H1 (cell line): Measurements from ENCODE around the gene REPS2. TPM values are rescaled to one million over a fixed set of nuclear protein-coding genes. Genes with fewer than 3 reads are reported as not detected.

Experiments used
- CTCF ChIA-PET: fragments of 300-600 bp; sonication (Branson Sonifier 250); formaldehyde crosslinking; loops from one replicate; lab custom pipeline; 2021; ENCODE audit not compliant: partially characterized antibody; lab: Charles Lee
- POLR2A ChIA-PET: fragments of 300-600 bp; sonication (Branson Sonifier 250); formaldehyde crosslinking; loops from one replicate; lab custom pipeline; 2021; ENCODE audit warnings: inconsistent platforms; ENCODE audit not compliant: partially characterized antibody; lab: Charles Lee
- DNase-seq, 2 experiments: peaks; one replicate each; pipeline versions ENCODE4 v3.0.0 to v3.0.0-alpha.2; 2010 to 2022; ENCODE audit warnings: low spot score in 2 of 2, low read depth in 1 of 2, mixed read lengths in 1 of 2
- FAIRE-seq: peaks from 2 replicates; lab custom pipeline; 2011; peaks lifted over from hg19 to GRCh38; lab: Jason Lieb, UNC
- H2AFZ ChIP-seq: 2 replicates; pipeline ENCODE4 v1.8.1; 2012; ENCODE audit warnings: low read length, inconsistent platforms
- H2AK5ac ChIP-seq: 2 replicates; pipeline ENCODE4 v1.6.1; 2013; ENCODE audit warnings: low read depth, low read length
- H2BK120ac ChIP-seq: replicated peaks from 2 replicates; pipeline ENCODE3; 2013; ENCODE audit warnings: low read depth, low read length, inconsistent platforms
- H2BK12ac ChIP-seq: 2 replicates; pipeline ENCODE4 v1.6.1; 2013; ENCODE audit warnings: low read depth, low read length
- H2BK15ac ChIP-seq: 2 replicates; pipeline ENCODE4 v1.6.1; 2013; ENCODE audit warnings: low read length
- H2BK20ac ChIP-seq: 2 replicates; pipeline ENCODE4 v1.6.1; 2013; ENCODE audit warnings: low read length
- H2BK5ac ChIP-seq: 2 replicates; pipeline ENCODE4 v1.6.1; 2013; ENCODE audit warnings: low read depth, low read length
- H3K14ac ChIP-seq: 2 replicates; pipeline ENCODE4 v1.6.1; 2013; ENCODE audit warnings: inconsistent platforms; ENCODE audit not compliant: insufficient read length
- H3K18ac ChIP-seq: 2 replicates; pipeline ENCODE4 v1.6.1; 2013; ENCODE audit warnings: low read length; ENCODE audit errors: extremely low read depth
- H3K23ac ChIP-seq: 2 replicates; pipeline ENCODE4 v1.6.1; 2013; ENCODE audit warnings: inconsistent platforms; ENCODE audit not compliant: insufficient read length
- H3K23me2 ChIP-seq: 2 replicates; pipeline ENCODE4 v1.6.1; 2013; ENCODE audit warnings: low read depth, low read length
- H3K27ac ChIP-seq: 2 replicates; pipeline ENCODE4 v1.6.1; 2011; ENCODE audit warnings: low read depth, low read length, inconsistent platforms
- H3K27me3 ChIP-seq, 4 experiments: replicated peaks in 1 of 4; 1 replicate in 1 of 4; 2 replicates in 3 of 4; pipeline versions ENCODE4 v1.6.1 to v1.8.1; 2011 to 2013; ENCODE audit warnings: low read length in 3 of 4, mild to moderate bottlenecking in 3 of 4, inconsistent platforms in 2 of 4, mixed read lengths in 2 of 4, moderate library complexity in 1 of 4; ENCODE audit not compliant: control insufficient read depth in 3 of 4, insufficient read depth in 3 of 4; ENCODE audit errors: extremely low read depth in 1 of 4
- H3K36me3 ChIP-seq, 4 experiments: 2 replicates each; pipeline versions ENCODE4 v1.6.1 to v1.8.1; 2011 to 2013; ENCODE audit warnings: mild to moderate bottlenecking in 4 of 4, low read length in 3 of 4, moderate library complexity in 2 of 4, control low read depth in 1 of 4, inconsistent platforms in 1 of 4; ENCODE audit not compliant: insufficient read depth in 4 of 4, control insufficient read depth in 2 of 4
- H3K4ac ChIP-seq: replicated peaks from 2 replicates; pipeline ENCODE3; 2013; ENCODE audit warnings: low read length, low read depth, mixed read lengths, inconsistent platforms; ENCODE audit not compliant: insufficient read length
- H3K4me1 ChIP-seq, 4 experiments: replicated peaks in 1 of 4; 1 replicate in 1 of 4; 2 replicates in 3 of 4; pipeline versions ENCODE4 v1.6.1 to v1.8.1; 2011 to 2013; ENCODE audit warnings: low read length in 3 of 4, inconsistent platforms in 2 of 4, mixed read lengths in 1 of 4; ENCODE audit not compliant: insufficient read depth in 4 of 4, control insufficient read depth in 3 of 4
- H3K4me2 ChIP-seq, 2 experiments: 2 replicates each; pipeline versions ENCODE4 v1.6.1 to v1.8.1; 2011 to 2013; ENCODE audit warnings: low read depth in 2 of 2, low read length in 2 of 2, control low read depth in 1 of 2, inconsistent platforms in 1 of 2, mild to moderate bottlenecking in 1 of 2; ENCODE audit not compliant: insufficient read depth in 1 of 2
- H3K4me3 ChIP-seq, 4 experiments: fragments of 200-600, 300-600 bp in 1 of 4; sonication (generic), shearing (Covaris generic), sonication (Bioruptor Twin) in 1 of 4; 2 replicates each; pipeline versions ENCODE4 v1.5.1 to v1.8.1; 2011 to 2016; ENCODE audit warnings: low read length in 4 of 4, low read depth in 3 of 4, control low read depth in 2 of 4, inconsistent platforms in 2 of 4, mild to moderate bottlenecking in 2 of 4, mixed read lengths in 1 of 4, moderate library complexity in 1 of 4; ENCODE audit not compliant: insufficient read depth in 2 of 4; ENCODE audit errors: extremely low read depth in 1 of 4
- H3K56ac ChIP-seq: replicated peaks from 2 replicates; pipeline ENCODE3; 2013; ENCODE audit warnings: low read depth, mild to moderate bottlenecking, mixed read lengths, low read length, inconsistent platforms; ENCODE audit not compliant: insufficient read length
- H3K79me1 ChIP-seq: 2 replicates; pipeline ENCODE4 v1.6.1; 2013; ENCODE audit warnings: low read depth, low read length, control low read depth
- H3K79me2 ChIP-seq, 2 experiments: 2 replicates each; pipeline versions ENCODE4 v1.6.1 to v1.8.1; 2012 to 2013; ENCODE audit warnings: low read length in 2 of 2, mild to moderate bottlenecking in 2 of 2, inconsistent platforms in 1 of 2; ENCODE audit not compliant: insufficient read depth in 2 of 2, control insufficient read depth in 1 of 2
- H3K9ac ChIP-seq, 4 experiments: replicated peaks in 1 of 4; 1 replicate in 1 of 4; 2 replicates in 3 of 4; pipeline versions ENCODE4 v1.6.1 to v1.8.1; 2011 to 2013; ENCODE audit warnings: low read depth in 3 of 4, low read length in 3 of 4, control low read depth in 2 of 4, mild to moderate bottlenecking in 2 of 4, moderate library complexity in 2 of 4, inconsistent platforms in 1 of 4; ENCODE audit errors: extremely low read depth in 1 of 4
- H3K9me3 ChIP-seq, 2 experiments: 2 replicates each; pipeline versions ENCODE4 v1.6.1 to v1.8.1; 2012 to 2013; ENCODE audit warnings: mild to moderate bottlenecking in 2 of 2, moderate library complexity in 2 of 2, control low read depth in 1 of 2, inconsistent platforms in 1 of 2, low read depth in 1 of 2, low read length in 1 of 2, mixed read lengths in 1 of 2; ENCODE audit not compliant: insufficient read depth in 2 of 2
- H4K20me1 ChIP-seq, 2 experiments: replicated peaks in 1 of 2; 2 replicates each; pipeline versions ENCODE3 to v1.8.1; 2011 to 2013; ENCODE audit warnings: inconsistent platforms in 2 of 2, low read length in 2 of 2, mild to moderate bottlenecking in 1 of 2; ENCODE audit not compliant: insufficient read depth in 2 of 2, control insufficient read depth in 1 of 2
- H4K5ac ChIP-seq: 2 replicates; pipeline ENCODE4 v1.6.1; 2013; ENCODE audit warnings: low read length, low read depth, mixed read lengths, inconsistent platforms; ENCODE audit not compliant: insufficient read length
- H4K8ac ChIP-seq: 2 replicates; pipeline ENCODE4 v1.8.0; 2013; ENCODE audit warnings: mild to moderate bottlenecking, moderate library complexity, low read length, inconsistent platforms; ENCODE audit not compliant: insufficient read depth; ENCODE audit errors: extremely low read depth
- H4K91ac ChIP-seq: replicated peaks from 2 replicates; pipeline ENCODE3; 2013; ENCODE audit warnings: low read length, mixed read lengths, inconsistent platforms; ENCODE audit not compliant: insufficient read length
- CBX8 ChIP-seq: fragments of 300-800, 300-1000 bp; sonication (generic); IDR thresholded peaks from 2 replicates; pipeline ENCODE4 v1.7.1; 2016; ENCODE audit warnings: low read depth, low read length, borderline replicate concordance
- POLR2AphosphoS5 ChIP-seq: IDR thresholded peaks from 2 replicates; pipeline ENCODE4 v1.6.1; 2011; ENCODE audit warnings: low read depth, low read length
- RBBP5 ChIP-seq: IDR thresholded peaks from 2 replicates; pipeline ENCODE4 v1.7.1; 2012; ENCODE audit warnings: low read depth, mild to moderate bottlenecking, inconsistent platforms, low read length, moderate library complexity, borderline replicate concordance
- RNF2 ChIP-seq: fragments of 200-900, 300-1000 bp; sonication (generic); IDR thresholded peaks from 2 replicates; pipeline ENCODE4 v1.7.1; 2016; ENCODE audit warnings: borderline replicate concordance, low read depth, mild to moderate bottlenecking, antibody characterized with exemption, low read length; ENCODE audit not compliant: poor library complexity, severe bottlenecking; ENCODE audit errors: missing control alignments
- YY1 ChIP-seq: IDR thresholded peaks from 2 replicates; pipeline ENCODE4 v1.6.1; 2011; ENCODE audit warnings: low read depth, mild to moderate bottlenecking, low read length
- WGBS, 2 experiments: shearing (Covaris generic) in 1 of 2; methylation state at CpG; one replicate each; pipeline versions ENCODE4 v1.1.6 to v1.1.7; 2013 to 2015; ENCODE audit warnings: low lambda C conversion rate in 2 of 2, mixed read lengths in 2 of 2, inconsistent platforms in 1 of 2, low coverage in 1 of 2, missing lambda C conversion rate in 1 of 2; ENCODE audit not compliant: insufficient replicate concordance in 2 of 2, insufficient coverage in 1 of 2, insufficient read length in 1 of 2; ENCODE audit errors: extremely low coverage in 1 of 2, missing lambda C conversion rate in 1 of 2; 5-methylcytosine and 5-hydroxymethylcytosine counted together
- polyA plus RNA-seq, 7 experiments: library from polyadenylated mRNA; depleted of rRNA in 3 of 7; stranded (reverse) in 5 of 7; unstranded in 2 of 7; fragments of >200 nt in 5 of 7; fragments of 200-250 nt in 2 of 7; gene quantifications; 1 replicate in 5 of 7; 2 replicates in 1 of 7; 4 replicates in 1 of 7; pipeline versions ENCODE4 v1.2.1 to v1.2.3, GENCODE V29; 2011 to 2013; ENCODE audit warnings: missing spikeins in 2 of 7, mixed read lengths in 2 of 7
- total RNA-seq: library from RNA; stranded (reverse); fragmentation: NEBNext Ultra II Directional; extraction: Animal tissue kit (Norgen Biotek cat#: 25700); gene quantifications from 2 replicates; pipeline ENCODE4 v1.2.1, GENCODE V29; 2021

REPS2 gene
- total and polyA plus RNA-seq, 2 of the 8 experiments (the other 6 are each of a cell fraction or from before 2014, with no cell fraction given) = 0.79 to 4.3 TPM

GRCh38 chrX:17030092-17030491 is 83.6 kb downstream of the REPS2 start:
- Histone ChIP-seq H4K91ac (no peak overlapping the region), H4K20me1 (no peaks in the 10 kb centered on the region), H3K4me1 (no peaks in the 10 kb centered on the region), H3K27ac (no peak overlapping the region), H3K27me3 (no peaks in the 10 kb centered on the region), H3K4me2 (no peak overlapping the region), H3K23ac (no peak overlapping the region), H3K79me1 (no peaks in the 10 kb centered on the region), H3K79me2 (no peaks in the 10 kb centered on the region), H2AFZ (no peak overlapping the region), H3K9ac (no peak overlapping the region), H2BK20ac (no peak overlapping the region), H3K56ac (no peak overlapping the region), H2BK5ac (no peak overlapping the region), H2BK120ac (no peak overlapping the region), H3K4me3 (no peak overlapping the region), H2AK5ac (no peak overlapping the region), H3K18ac (no peak overlapping the region), H4K8ac (no peak overlapping the region), H2BK12ac (no peak overlapping the region), H2BK15ac (no peak overlapping the region), H3K36me3 (no peaks in the 10 kb centered on the region), H3K14ac (no peak overlapping the region), H3K23me2 (no peaks in the 10 kb centered on the region), H4K5ac (no peak overlapping the region), H3K9me3 (no peaks in the 10 kb centered on the region), H3K4ac (no peak overlapping the region)
- CTCF ChIA-PET = interaction anchor here (1.2 kb wide), 1 partner anchor 16 kb away, joined by 5 read pairs; no protein-coding TSS in a partner anchor
- POLR2A ChIA-PET = no interaction called here
- no peak for DNase-seq
- 97% methylated on average over 4 of the region's 4 CpGs; no CpG with 5 or more reads in 1 of the 2 experiments for WGBS, 2 experiments
- FAIRE-seq = no peak
- TF ChIP-seq RNF2 (no peak), POLR2AphosphoS5 (no peak), RBBP5 (no peak), YY1 (no peak), CBX8 (no peak)
